Type B pancreatic cell (in vitro differentiated cells): ENCODE results near the gene PRKG1. TPM values are rescaled to one million over a fixed set of nuclear protein-coding genes. Genes with fewer than 3 reads are reported as not detected.
"Not testable (repeated sequence)": the region's sequence is repeated elsewhere in the genome, so short reads cannot be mapped to it uniquely, and the experiment has no call there.

Source experiments
- DNase-seq: peaks from one replicate; pipeline ENCODE4 v3.0.0; 2021; ENCODE audit warnings: mixed read lengths; ENCODE audit not compliant: unreplicated experiment; ENCODE audit errors: extremely low spot score
- H3K27ac Mint-ChIP-seq: 2 replicates; pipeline ENCODE4 v1.8.0; 2021; ENCODE audit warnings: mild to moderate bottlenecking, mixed read lengths
- H3K27me3 Mint-ChIP-seq: 2 replicates; pipeline ENCODE4 v1.8.0; 2021; ENCODE audit warnings: mixed read lengths
- H3K36me3 Mint-ChIP-seq: 2 replicates; pipeline ENCODE4 v1.8.0; 2021; ENCODE audit warnings: mixed read lengths
- H3K4me1 Mint-ChIP-seq: one replicate; pipeline ENCODE4 v1.8.0; 2021; ENCODE audit warnings: mixed read lengths; ENCODE audit not compliant: unreplicated experiment
- H3K4me3 Mint-ChIP-seq: 2 replicates; pipeline ENCODE4 v1.8.0; 2021; ENCODE audit warnings: mild to moderate bottlenecking, mixed read lengths
- H3K9me3 Mint-ChIP-seq: 2 replicates; pipeline ENCODE4 v1.8.0; 2021; ENCODE audit warnings: mixed read lengths
- CTCF ChIP-seq: fragments of 200-600 bp; sonication (generic); conservative IDR thresholded peaks from 2 replicates; pipeline ENCODE4 v1.5.0; 2021; ENCODE audit warnings: antibody characterized with exemption, mild to moderate bottlenecking
- total RNA-seq: library from RNA; stranded (reverse); gene quantifications from 2 replicates; pipeline ENCODE4 v1.2.1, GENCODE V29; 2021; ENCODE audit warnings: low replicate concordance

Gene PRKG1
- total RNA-seq, 1 donor from 2014 or later = 12.3 TPM

DNA sequence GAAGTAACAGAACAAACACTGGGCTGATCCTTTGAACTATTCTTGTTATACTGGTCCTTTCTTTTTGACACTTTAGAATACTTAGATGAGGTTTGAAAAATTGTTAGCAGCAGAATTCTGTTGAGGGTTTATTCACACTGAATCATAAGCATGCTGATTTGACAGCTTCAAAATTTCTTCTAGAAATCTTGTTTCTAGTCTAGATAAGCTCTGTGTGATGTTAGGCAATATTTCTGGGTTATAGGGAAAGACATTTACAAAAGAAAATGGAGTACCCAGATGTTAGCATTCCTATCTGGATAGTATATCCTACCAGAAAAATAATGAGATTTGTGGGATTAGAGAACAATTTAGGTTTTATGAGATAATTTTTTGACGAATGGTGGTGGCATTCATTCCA is 613.0 kb downstream of the PRKG1 start:
- no peaks in the 10 kb centered on the region for H3K36me3 Mint-ChIP-seq
- DNase-seq = no peak
- H3K4me3 Mint-ChIP-seq = no peak overlapping the region
- no peak for TF ChIP-seq CTCF
- no peaks in the 10 kb centered on the region for H3K9me3 Mint-ChIP-seq
- H3K4me1 Mint-ChIP-seq = no peaks in the 10 kb centered on the region
- H3K27ac Mint-ChIP-seq = no peak overlapping the region
- H3K27me3 Mint-ChIP-seq = no peaks in the 10 kb centered on the region

DNA sequence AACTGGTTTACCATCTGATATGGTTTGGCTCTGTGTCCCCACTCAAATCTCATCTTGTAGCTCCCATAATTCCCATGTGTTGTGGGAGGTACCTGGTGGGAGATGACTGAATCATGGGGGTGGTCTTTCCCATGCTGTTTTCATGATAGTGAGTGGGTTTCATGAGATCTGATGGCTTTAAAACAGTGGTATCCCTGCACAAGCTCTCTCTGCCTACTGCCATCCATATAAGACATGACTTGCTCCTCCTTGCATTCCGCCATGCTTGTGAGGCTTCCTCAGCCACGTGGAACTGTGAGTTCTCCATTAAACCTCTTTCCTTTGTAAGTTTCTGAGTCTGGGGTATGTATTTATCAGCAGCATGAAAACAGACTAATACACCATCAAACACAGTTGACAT is 614.5 kb downstream of the PRKG1 start:
- H3K27ac Mint-ChIP-seq, H3K4me1 Mint-ChIP-seq, H3K36me3 Mint-ChIP-seq, H3K9me3 Mint-ChIP-seq, DNase-seq, H3K4me3 Mint-ChIP-seq, H3K27me3 Mint-ChIP-seq: not testable (repeated sequence)

- no peak overlapping the region for H3K4me3 Mint-ChIP-seq
- no peak for TF ChIP-seq CTCF
These were observed 615.2 kb downstream of the PRKG1 start for GRCh38 chr10:51689536-51689935.

DNA sequence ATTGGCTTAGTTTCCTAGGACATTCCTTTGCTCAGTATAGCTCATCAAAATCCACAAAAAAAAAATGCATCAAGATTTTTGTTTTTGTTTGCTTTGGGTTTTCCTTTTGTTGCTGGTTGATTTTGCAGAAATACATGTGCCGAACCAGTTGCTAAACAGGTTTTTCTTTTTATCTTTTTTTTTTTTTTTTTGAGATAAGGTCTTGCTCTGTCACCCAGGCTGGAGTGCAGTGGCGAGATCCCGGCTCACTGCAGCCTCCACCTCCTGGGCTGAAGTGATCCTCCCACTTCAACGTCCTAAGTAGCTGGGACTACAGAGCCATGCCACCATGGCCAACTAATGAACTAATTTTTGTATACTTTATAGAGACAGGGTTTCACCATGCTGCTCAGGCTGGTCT is 616.8 kb downstream of the PRKG1 start:
- H3K9me3 Mint-ChIP-seq = no peaks in the 10 kb centered on the region
- no peak for TF ChIP-seq CTCF
- H3K27ac Mint-ChIP-seq = no peak overlapping the region
- H3K27me3 Mint-ChIP-seq = no peaks in the 10 kb centered on the region
- no peak overlapping the region for H3K4me3 Mint-ChIP-seq
- peaks cover 11% of the 10 kb centered on the region for H3K4me1 Mint-ChIP-seq
- H3K36me3 Mint-ChIP-seq = peaks cover 4% of the 10 kb centered on the region
- DNase-seq = no peak

More at GRCh38 chr10:51689536-51689935, 615.2 kb downstream of the PRKG1 start:
- no peak for DNase-seq
- H3K27ac Mint-ChIP-seq = no peak overlapping the region
- H3K27me3 Mint-ChIP-seq = no peaks in the 10 kb centered on the region
- H3K9me3 Mint-ChIP-seq = no peaks in the 10 kb centered on the region
- no peaks in the 10 kb centered on the region for H3K36me3 Mint-ChIP-seq
- H3K4me1 Mint-ChIP-seq = no peaks in the 10 kb centered on the region

GRCh38 chr10:51694086-51694768 is 619.9 kb downstream of the PRKG1 start:
- no peak overlapping the region for H3K4me3 Mint-ChIP-seq
- H3K27ac Mint-ChIP-seq = no peak overlapping the region
- peaks cover 22% of the 10 kb centered on the region for H3K36me3 Mint-ChIP-seq
- H3K4me1 Mint-ChIP-seq = peaks cover 31% of the 10 kb centered on the region
- no peaks in the 10 kb centered on the region for H3K27me3 Mint-ChIP-seq
- DNase-seq = no peak
- no peaks in the 10 kb centered on the region for H3K9me3 Mint-ChIP-seq
- no peak for TF ChIP-seq CTCF

- Mint-ChIP-seq H3K9me3 (no peaks in the 10 kb centered on the region), H3K27me3 (no peaks in the 10 kb centered on the region), H3K27ac (no peak overlapping the region), H3K4me3 (peak overlapping the region; percentile 70), H3K4me1 (peaks cover 33% of the 10 kb centered on the region), H3K36me3 (peaks cover 24% of the 10 kb centered on the region)
- DNase-seq = no peak
- TF ChIP-seq CTCF = no peak
These were observed 622.0 kb downstream of the PRKG1 start for GRCh38 chr10:51696251-51696650.
